H9 (cell line): ENCODE measurements around the gene ADRB1. TPM values are rescaled to one million over a fixed set of nuclear protein-coding genes. Genes with fewer than 3 reads are reported as not detected.

Experiments used
- DNase-seq: peaks from one replicate; pipeline ENCODE4 v3.0.0-alpha.2; 2017
- H2AFZ ChIP-seq: one replicate; pipeline ENCODE4 v1.6.1; 2013; ENCODE audit warnings: mild to moderate bottlenecking, low read length, control low read depth, moderate library complexity
- H2AK5ac ChIP-seq: 2 replicates; pipeline ENCODE4 v1.6.1; 2013; ENCODE audit warnings: low read length, control low read depth, mixed read lengths; ENCODE audit not compliant: insufficient read length
- H2BK120ac ChIP-seq: one replicate; pipeline ENCODE4 v1.6.1; 2013; ENCODE audit warnings: low read depth, mild to moderate bottlenecking, low read length, control low read depth, inconsistent platforms; ENCODE audit not compliant: poor library complexity, severe bottlenecking
- H2BK12ac ChIP-seq: 2 replicates; pipeline ENCODE4 v1.6.1; 2013; ENCODE audit warnings: low read length, control low read depth, mixed read lengths, low read depth; ENCODE audit not compliant: insufficient read length
- H2BK15ac ChIP-seq: 2 replicates; pipeline ENCODE4 v1.6.1; 2013; ENCODE audit warnings: low read depth, low read length, control low read depth
- H2BK20ac ChIP-seq: one replicate; pipeline ENCODE4 v1.6.1; 2013; ENCODE audit warnings: low read depth, mild to moderate bottlenecking, low read length, control low read depth, inconsistent platforms; ENCODE audit not compliant: poor library complexity, severe bottlenecking
- H2BK5ac ChIP-seq: 2 replicates; pipeline ENCODE4 v1.6.1; 2013; ENCODE audit warnings: low read length, control low read depth, mixed read lengths; ENCODE audit not compliant: insufficient read length
- H3K14ac ChIP-seq: 2 replicates; pipeline ENCODE4 v1.6.1; 2013; ENCODE audit warnings: low read length, control low read depth; ENCODE audit not compliant: insufficient read depth
- H3K18ac ChIP-seq: 2 replicates; pipeline ENCODE4 v1.6.1; 2013; ENCODE audit warnings: low read depth, mild to moderate bottlenecking, mixed read lengths, low read length, control low read depth; ENCODE audit not compliant: insufficient read length
- H3K23ac ChIP-seq: 2 replicates; pipeline ENCODE4 v1.6.1; 2013; ENCODE audit warnings: low read length, control low read depth, mixed read lengths, low read depth; ENCODE audit not compliant: insufficient read length
- H3K23me2 ChIP-seq: 2 replicates; pipeline ENCODE4 v1.6.1; 2013; ENCODE audit warnings: low read depth, mild to moderate bottlenecking, mixed read lengths, low read length, control low read depth; ENCODE audit not compliant: insufficient read length, poor library complexity, severe bottlenecking
- H3K27ac ChIP-seq: 2 replicates; pipeline ENCODE4 v1.5.1; 2013; ENCODE audit warnings: low read length, control low read depth, mixed read lengths, low read depth; ENCODE audit not compliant: insufficient read length
- H3K27me3 ChIP-seq: 2 replicates; pipeline ENCODE4 v1.6.1; 2013; ENCODE audit warnings: low read length, control low read depth, inconsistent platforms; ENCODE audit not compliant: insufficient read depth
- H3K4ac ChIP-seq: 2 replicates; pipeline ENCODE4 v1.6.1; 2013; ENCODE audit warnings: low read depth, mild to moderate bottlenecking, control low read depth, inconsistent platforms, low read length, moderate library complexity
- H3K4me1 ChIP-seq: 2 replicates; pipeline ENCODE4 v1.6.1; 2013; ENCODE audit warnings: low read length, control low read depth, inconsistent platforms; ENCODE audit not compliant: insufficient read depth
- H3K4me2 ChIP-seq: 2 replicates; pipeline ENCODE4 v1.6.1; 2013; ENCODE audit warnings: low read length, control low read depth, mixed read lengths; ENCODE audit not compliant: insufficient read length, insufficient read depth
- H3K56ac ChIP-seq: 2 replicates; pipeline ENCODE4 v1.6.1; 2013; ENCODE audit warnings: low read depth, mild to moderate bottlenecking, mixed read lengths, low read length, control low read depth; ENCODE audit not compliant: insufficient read length
- H3K79me1 ChIP-seq: 2 replicates; pipeline ENCODE4 v1.6.1; 2013; ENCODE audit warnings: low read depth, mild to moderate bottlenecking, moderate library complexity, low read length, control low read depth, inconsistent platforms; ENCODE audit not compliant: insufficient read depth, poor library complexity, severe bottlenecking
- H3K79me2 ChIP-seq: 2 replicates; pipeline ENCODE4 v1.6.1; 2013; ENCODE audit warnings: low read length, control low read depth, inconsistent platforms; ENCODE audit not compliant: insufficient read depth
- H3K9ac ChIP-seq: 2 replicates; pipeline ENCODE4 v1.6.1; 2013; ENCODE audit warnings: low read length, control low read depth, mixed read lengths; ENCODE audit not compliant: insufficient read length; ENCODE audit errors: extremely low read depth
- H3K9me3 ChIP-seq: one replicate; pipeline ENCODE4 v1.6.1; 2013; ENCODE audit warnings: low read depth, low read length, inconsistent platforms; ENCODE audit not compliant: control insufficient read depth
- H3T11ph ChIP-seq: one replicate; pipeline ENCODE4 v1.6.1; 2013; ENCODE audit warnings: mild to moderate bottlenecking, low read length, control low read depth, inconsistent platforms
- H4K20me1 ChIP-seq: one replicate; pipeline ENCODE4 v1.6.1; 2013; ENCODE audit not compliant: control insufficient read depth, insufficient read length, insufficient read depth
- H4K5ac ChIP-seq: 2 replicates; pipeline ENCODE4 v1.6.1; 2013; ENCODE audit warnings: low read depth, mild to moderate bottlenecking, mixed read lengths, low read length, control low read depth; ENCODE audit not compliant: insufficient read length
- H4K8ac ChIP-seq: replicated peaks from 2 replicates; pipeline ENCODE4 v1.6.1; 2013; ENCODE audit warnings: low read length, control low read depth, mixed read lengths, low read depth; ENCODE audit not compliant: insufficient read length
- H4K91ac ChIP-seq: 2 replicates; pipeline ENCODE4 v1.6.1; 2013; ENCODE audit warnings: low read depth, mild to moderate bottlenecking, moderate library complexity, mixed read lengths, low read length, control low read depth; ENCODE audit not compliant: insufficient read length
- H3K27ac Mint-ChIP-seq, 3 experiments: 2 replicates in 2 of 3; 3 replicates in 1 of 3; pipeline ENCODE4 v1.8.0; 2020 to 2021; ENCODE audit warnings: mixed read lengths in 3 of 3, mild to moderate bottlenecking in 1 of 3, moderate library complexity in 1 of 3
- H3K27me3 Mint-ChIP-seq: 2 replicates; pipeline ENCODE4 v1.8.0; 2021; ENCODE audit warnings: low read depth, mild to moderate bottlenecking, moderate library complexity, mixed read lengths
- H3K36me3 Mint-ChIP-seq, 3 experiments: 2 replicates in 2 of 3; 3 replicates in 1 of 3; pipeline ENCODE4 v1.8.0; 2020 to 2021; ENCODE audit warnings: low read depth in 3 of 3, mixed read lengths in 3 of 3; ENCODE audit not compliant: insufficient read depth in 1 of 3
- H3K4me1 Mint-ChIP-seq, 2 experiments: 2 replicates each; pipeline ENCODE4 v1.8.0; 2020; ENCODE audit warnings: mixed read lengths in 2 of 2
- H3K4me3 Mint-ChIP-seq, 2 experiments: 2 replicates in 1 of 2; 3 replicates in 1 of 2; pipeline ENCODE4 v1.8.0; 2020 to 2021; ENCODE audit warnings: mild to moderate bottlenecking in 2 of 2, mixed read lengths in 2 of 2, moderate library complexity in 1 of 2
- H3K9me3 Mint-ChIP-seq, 2 experiments: 2 replicates in 1 of 2; 3 replicates in 1 of 2; pipeline ENCODE4 v1.8.0; 2020; ENCODE audit warnings: mild to moderate bottlenecking in 2 of 2, mixed read lengths in 2 of 2, moderate library complexity in 1 of 2
- WGBS: extraction: QIAGEN DNeasy Blood & Tissue Kit; methylation state at CpG from one replicate; pipeline ENCODE4 v1.1.7; 2013; ENCODE audit warnings: missing lambda C conversion rate, low lambda C conversion rate, mixed read lengths; ENCODE audit not compliant: insufficient read length; ENCODE audit errors: extremely low coverage; 5-methylcytosine and 5-hydroxymethylcytosine counted together
- total RNA-seq: library from RNA; stranded (reverse); gene quantifications from 2 replicates; pipeline ENCODE4 v1.2.1, GENCODE V29; 2021
- TF ChIP-seq, protein P1 (sequence below): fragments of 200-600 bp; sonication (generic); conservative IDR thresholded peaks from 3 replicates; pipeline ENCODE4 v1.8.0; 2021; ENCODE audit warnings: antibody characterized with exemption, mild to moderate bottlenecking

ADRB1 gene
- total RNA-seq, 1 experiment from 2014 or later, result 0.13 TPM

- H3K4me1 ChIP-seq, result no peaks in the 10 kb centered on the region
- H2BK5ac ChIP-seq, result no peak overlapping the region
- TF ChIP-seq, protein P1, sequence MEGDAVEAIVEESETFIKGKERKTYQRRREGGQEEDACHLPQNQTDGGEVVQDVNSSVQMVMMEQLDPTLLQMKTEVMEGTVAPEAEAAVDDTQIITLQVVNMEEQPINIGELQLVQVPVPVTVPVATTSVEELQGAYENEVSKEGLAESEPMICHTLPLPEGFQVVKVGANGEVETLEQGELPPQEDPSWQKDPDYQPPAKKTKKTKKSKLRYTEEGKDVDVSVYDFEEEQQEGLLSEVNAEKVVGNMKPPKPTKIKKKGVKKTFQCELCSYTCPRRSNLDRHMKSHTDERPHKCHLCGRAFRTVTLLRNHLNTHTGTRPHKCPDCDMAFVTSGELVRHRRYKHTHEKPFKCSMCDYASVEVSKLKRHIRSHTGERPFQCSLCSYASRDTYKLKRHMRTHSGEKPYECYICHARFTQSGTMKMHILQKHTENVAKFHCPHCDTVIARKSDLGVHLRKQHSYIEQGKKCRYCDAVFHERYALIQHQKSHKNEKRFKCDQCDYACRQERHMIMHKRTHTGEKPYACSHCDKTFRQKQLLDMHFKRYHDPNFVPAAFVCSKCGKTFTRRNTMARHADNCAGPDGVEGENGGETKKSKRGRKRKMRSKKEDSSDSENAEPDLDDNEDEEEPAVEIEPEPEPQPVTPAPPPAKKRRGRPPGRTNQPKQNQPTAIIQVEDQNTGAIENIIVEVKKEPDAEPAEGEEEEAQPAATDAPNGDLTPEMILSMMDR, result no peak
- H2BK20ac ChIP-seq, result no peak overlapping the region
- no peaks in the 10 kb centered on the region for H3K9me3 ChIP-seq
- H4K20me1 ChIP-seq, result no peaks in the 10 kb centered on the region
- no peak overlapping the region for H2BK12ac ChIP-seq
- no peak overlapping the region for H3K4ac ChIP-seq
- no peak overlapping the region for H3T11ph ChIP-seq
- no peaks in the 10 kb centered on the region for H3K27me3 ChIP-seq
- no peak for DNase-seq
- H3K79me2 ChIP-seq, result no peaks in the 10 kb centered on the region
- H2BK120ac ChIP-seq, result no peak overlapping the region
- H3K23me2 ChIP-seq, result no peaks in the 10 kb centered on the region
- H3K4me2 ChIP-seq, result no peak overlapping the region
- Mint-ChIP-seq H3K9me3 (no peaks in the 10 kb centered on the region), H3K36me3 (no peaks in the 10 kb centered on the region), H3K4me1 (no peaks in the 10 kb centered on the region), H3K4me3 (no peak overlapping the region), H3K27me3 (no peaks in the 10 kb centered on the region; the same call in 1 of the 2 replicates), H3K27ac (no peak overlapping the region)
- H2AK5ac ChIP-seq, result no peak overlapping the region
- H4K8ac ChIP-seq, result no peak overlapping the region
- H4K5ac ChIP-seq, result no peak overlapping the region
- no CpG with 5 or more reads among the region's 5 CpGs for WGBS
- no peak overlapping the region for H3K23ac ChIP-seq
- H2BK15ac ChIP-seq, result no peak overlapping the region
- H3K14ac ChIP-seq, result no peak overlapping the region
- no peak overlapping the region for H3K27ac ChIP-seq
- no peak overlapping the region for H3K9ac ChIP-seq
- H3K79me1 ChIP-seq, result no peaks in the 10 kb centered on the region
- H4K91ac ChIP-seq, result no peak overlapping the region
- H3K18ac ChIP-seq, result no peak overlapping the region
- no peak overlapping the region for H2AFZ ChIP-seq
- H3K56ac ChIP-seq, result no peak overlapping the region
Observed at GRCh38 chr10:114070710-114071109, 27.0 kb downstream of the ADRB1 start.
